NCI-H1417 (cell line): ENCODE data around the gene MRTO4.
"Not testable (repeated sequence)": the region's sequence is repeated elsewhere in the genome, so short reads cannot be mapped to it uniquely, and the experiment has no call there.

Experiments used
- DNase-seq, 3 experiments: peaks; one replicate each; lab custom pipeline; 2025; lab: John Stamatoyannopoulos, UW

MRTO4 gene

DNA sequence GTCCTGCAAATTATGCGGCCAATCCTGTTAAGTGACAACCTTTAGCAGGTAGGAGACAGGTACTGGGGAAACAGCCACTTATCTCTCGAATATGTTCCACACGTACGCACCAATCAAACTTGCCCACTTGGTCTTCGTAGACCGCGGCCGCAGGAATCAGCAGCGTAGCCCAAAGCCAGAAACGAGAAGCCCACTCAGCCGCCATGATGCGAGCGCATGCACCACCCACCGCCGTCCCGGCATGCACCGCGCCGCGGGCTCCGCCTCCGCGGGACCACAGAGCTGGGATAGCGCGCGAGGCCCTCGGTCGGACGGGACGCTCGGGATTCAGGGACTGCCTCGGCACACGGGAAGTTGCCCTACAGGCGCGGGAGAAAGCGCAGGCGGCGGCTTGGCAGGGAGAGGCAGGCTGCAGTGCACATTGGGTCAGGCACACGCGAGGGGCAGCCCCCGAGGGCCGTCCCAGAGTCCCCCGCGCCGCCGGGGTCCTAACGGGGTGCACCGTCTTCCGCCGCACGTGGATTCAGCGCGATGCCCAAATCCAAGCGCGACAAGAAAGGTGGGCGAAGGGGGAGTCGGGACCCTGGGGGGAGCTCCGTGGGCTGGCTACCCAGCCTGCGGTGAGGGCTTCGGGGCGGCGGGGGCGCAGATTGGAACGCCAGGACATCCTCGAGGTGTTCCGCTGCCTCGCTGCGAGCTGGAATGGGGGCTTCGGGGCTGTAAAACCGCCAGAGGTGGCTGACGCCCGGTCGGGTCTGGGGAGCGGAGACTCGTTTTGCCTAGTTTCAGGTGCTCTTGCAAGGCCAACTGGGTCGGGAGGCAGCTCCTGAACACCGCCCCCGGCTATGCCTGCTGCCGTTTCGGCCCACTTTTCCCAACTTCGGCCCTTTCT, at the start of gene MRTO4, which contains the start of gene EMC1:
Gene MRTO4, plus strand, starts transcription at position 501 of the 892 bp plus-strand sequence. Its CDS starts 31 bp downstream, at position 532.
Gene EMC1, minus strand, starts transcription at position 220 of the 892 bp plus-strand sequence. Its CDS starts 15 bp downstream, at position 205.
- peak; percentile 84 to 95 (median 93) for DNase-seq

DNA sequence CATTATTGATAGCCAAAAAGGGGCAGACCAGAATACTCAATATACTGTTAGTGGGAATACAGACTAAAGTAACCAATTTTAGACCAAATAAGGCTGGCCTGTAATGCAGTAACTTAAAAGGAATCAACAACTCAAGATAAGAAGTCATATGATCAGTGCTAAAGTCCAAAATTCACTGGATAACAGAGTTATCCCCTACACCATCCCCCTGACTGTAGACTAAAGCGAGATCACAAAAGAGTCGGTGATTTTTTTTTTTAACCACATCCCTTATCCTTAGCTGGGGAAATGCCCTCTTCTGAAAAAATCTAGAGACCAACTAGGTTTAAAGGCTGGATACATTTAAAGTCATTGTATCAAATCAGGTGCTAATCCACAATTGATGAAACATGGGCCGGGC, 49.2 kb upstream of the MRTO4 start:
- no peak for DNase-seq

DNA sequence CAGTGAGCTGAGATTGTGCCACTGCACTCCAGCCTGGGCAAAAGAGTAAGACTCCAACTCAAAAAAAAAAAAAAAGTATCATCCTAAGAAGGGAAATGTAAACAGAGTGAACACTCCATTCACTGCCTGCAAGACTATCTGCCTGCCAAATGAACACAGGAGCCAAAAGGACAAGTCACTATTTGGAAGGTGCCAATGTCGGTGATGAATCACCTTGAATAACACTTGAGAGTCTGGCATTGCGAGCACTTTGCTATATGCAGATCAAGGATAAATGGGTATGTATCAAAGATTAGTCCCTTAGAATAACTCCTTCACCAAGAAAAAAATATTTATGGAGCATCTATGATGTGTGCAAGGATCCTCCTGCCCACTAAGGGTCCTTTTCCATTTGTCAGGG, 48.2 kb upstream of the MRTO4 start:
- DNase-seq, result no peak

DNA sequence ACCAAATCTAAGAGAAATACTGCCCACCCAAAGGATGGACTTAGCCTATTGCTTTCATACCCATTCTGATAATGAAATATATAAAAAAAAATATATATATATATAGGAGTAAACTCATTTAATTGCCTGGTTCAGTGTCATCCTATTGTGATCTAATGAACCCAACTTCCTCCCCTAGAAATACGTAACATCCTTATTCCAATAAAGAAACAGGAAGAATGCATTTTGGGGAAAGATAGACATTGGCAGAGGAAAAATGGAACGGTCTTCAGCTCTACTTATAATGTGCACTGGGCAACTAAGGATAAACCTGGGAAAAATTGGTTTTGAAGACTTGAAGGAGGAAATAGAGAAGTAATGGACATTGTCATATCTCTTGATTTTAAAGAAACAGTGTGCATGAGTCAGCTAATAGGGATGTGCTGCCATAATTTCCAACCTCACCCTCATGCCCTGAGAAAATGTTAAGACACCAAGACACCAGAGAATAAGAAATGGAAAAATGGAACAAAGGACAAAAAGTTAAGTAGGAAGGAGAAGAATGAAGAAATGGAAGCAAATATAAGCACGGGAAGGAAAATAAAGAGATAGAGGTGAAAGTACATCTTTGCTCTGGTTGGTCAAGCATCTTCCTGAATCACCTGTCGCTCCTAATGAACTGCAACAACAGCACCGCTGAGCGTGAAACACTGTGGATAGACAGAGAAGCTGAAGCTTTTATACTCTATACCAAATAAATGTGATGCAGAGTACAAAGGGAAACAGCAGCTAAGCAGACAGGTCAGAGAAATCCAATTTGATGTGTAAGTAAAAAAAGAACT, 46.9 kb upstream of the MRTO4 start:
- no peak for DNase-seq

DNA sequence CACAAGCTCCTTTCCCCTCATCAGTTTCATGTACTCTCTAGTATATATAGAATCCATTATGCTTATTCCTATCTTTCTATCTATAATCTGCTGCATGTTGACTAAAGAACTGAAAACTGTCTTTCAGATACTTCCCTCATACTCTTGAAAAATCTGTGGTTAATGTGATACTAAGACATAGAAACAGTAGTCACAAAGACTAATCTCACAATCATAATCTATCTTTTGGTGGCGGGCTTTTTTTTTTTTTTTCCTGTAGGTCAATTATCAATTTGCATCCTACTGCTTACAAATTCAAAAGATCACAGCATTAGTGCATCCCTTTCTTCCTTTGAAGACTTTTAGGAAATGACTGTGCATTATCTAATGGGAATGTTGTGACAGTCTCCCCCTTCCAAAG, 46.2 kb upstream of the MRTO4 start:
- DNase-seq, result no peak

DNA sequence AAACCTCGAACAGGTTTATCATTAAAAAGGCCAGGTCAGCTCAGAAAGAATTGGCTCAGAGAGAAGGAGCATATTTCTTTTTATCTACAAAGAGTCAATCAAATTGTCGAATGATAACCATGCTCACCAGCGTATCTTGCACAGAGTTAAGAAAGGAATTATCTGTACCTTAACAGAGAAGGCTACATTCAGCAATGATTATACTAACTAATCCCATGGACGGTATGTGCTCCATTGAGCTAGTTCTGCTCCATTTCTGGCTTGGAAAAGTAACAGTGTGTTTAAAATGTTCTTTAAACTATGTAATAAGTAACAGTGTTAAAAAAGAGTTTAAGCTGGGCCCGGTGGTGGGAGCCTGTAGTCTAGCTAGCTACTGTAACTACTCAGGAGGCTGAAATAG, 45.8 kb upstream of the MRTO4 start:
- DNase-seq, result no peak

DNA sequence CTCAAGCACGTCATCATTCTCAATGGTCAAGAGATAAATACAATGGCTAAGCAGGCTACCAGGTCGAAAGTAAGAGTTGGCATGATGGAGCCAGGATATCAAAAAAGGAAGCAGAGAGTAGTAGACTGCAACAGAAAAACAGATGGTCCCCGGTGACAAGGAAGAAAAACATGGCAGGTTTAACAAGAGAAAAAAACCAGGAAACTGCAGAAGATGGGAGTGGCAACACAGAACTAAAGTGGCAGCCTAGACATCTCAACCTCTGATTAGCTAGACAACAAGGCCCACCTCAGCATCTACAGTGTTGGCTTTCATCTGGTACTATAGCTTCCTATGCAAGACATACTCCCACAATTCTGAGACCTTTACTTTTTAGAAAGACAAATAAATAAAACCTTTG, 44.7 kb upstream of the MRTO4 start:
- DNase-seq, result no peak

DNA sequence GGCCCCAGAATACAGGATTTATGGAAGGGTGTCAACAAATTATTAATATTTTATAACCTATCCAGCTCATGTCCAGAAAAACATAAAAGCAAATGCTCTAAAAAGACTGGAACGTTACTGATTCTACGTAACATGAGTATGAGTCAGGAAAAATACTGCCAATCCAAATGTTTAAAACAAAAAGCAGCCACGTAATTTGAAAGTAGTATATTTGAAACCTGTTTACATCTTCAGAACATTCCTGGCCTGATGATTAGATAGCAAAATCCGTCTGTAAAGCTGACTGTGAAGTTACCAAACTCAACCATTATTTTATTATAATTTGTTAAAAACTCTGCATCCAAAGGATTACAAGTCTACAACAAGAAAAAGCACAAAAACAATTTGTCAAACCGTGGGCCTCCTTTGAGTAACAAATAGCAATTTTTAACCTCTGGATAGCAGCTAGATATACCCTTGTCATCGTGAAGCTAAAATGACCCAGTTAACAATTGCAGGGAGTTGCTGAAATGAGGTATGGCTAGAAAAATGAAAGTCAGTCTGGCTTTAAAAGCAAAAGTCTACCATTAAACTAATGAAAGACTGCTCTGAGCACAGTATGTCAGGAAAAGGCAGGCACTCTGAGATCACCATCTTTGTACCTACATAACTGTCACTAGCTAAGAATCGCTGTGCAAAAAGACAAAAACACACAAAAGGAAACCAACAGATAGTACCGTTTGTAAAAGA, 42.7 kb upstream of the MRTO4 start:
- DNase-seq, result no peak

DNA sequence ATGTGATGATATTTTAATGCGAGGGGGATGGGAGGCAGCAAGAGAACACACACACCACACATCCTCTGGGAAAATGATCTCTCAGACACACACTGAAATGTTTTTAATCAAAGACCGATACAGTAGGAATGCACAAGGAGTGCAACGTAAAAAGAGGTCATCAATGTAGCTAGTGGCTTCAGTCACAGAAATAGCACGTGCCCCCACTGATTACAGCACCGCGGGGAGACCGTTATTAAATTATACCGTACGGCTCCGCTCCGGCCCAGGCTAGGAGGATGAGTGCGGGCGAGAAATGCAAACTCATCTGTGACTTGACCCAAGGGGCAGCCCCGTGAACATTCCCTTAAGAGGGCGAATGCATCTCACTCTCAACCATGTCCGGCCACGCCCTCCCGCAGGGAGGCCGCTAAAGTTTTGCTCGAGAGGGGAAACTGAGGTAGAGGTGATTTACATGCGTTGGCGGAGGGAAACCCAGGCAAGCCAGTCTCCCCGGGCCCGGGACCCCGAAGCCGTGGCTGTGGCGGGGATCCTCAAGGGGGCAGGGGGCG, 42.1 kb upstream of the MRTO4 start:
- peak in 1 of 3 experiments; percentile 65 for DNase-seq

DNA sequence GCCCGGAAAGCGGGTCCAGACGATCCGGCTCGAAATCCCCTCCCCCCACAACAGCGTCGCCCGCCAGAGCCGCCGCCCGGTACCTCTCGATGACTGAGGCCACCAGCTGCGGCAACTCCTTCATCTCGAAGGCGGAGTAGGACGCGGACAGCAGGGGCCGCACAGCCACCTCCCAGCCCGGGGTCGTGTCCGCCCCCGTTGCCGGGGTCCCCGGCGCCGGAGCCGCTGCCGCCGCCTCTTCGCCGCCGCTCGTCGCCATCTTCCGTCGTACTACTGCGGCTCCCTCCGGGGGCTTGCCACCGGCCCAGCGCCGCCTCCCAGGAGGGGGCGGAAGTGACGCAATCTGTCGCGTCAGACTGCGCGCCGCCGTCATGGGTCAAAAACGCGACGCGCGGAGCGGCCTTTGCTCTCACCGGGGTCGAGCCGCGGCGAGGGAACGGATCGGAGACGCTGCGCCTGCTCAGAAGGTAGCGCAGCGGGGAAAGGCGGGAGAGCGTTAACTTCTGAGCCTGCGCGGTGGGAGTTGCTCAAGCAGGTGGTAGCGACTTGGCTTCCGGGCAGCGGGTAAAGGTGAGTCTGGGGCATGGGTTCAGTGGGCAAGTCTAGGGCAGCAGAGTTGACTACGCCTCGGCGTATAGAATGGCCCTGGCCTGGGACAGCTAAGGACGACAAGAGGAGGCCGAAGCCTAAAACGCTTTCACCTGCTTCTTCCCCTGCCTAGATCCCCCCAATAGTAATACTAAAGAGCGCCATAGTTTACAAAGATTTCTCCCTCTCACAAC, 41.4 kb upstream of the MRTO4 start, which contains the start of gene UBR4:
Gene UBR4, minus strand, starts transcription at position 277 of the 782 bp plus-strand sequence. Its CDS starts 18 bp downstream, at position 259.
- peak; percentile 96 to 98 (median 98) for DNase-seq

DNA sequence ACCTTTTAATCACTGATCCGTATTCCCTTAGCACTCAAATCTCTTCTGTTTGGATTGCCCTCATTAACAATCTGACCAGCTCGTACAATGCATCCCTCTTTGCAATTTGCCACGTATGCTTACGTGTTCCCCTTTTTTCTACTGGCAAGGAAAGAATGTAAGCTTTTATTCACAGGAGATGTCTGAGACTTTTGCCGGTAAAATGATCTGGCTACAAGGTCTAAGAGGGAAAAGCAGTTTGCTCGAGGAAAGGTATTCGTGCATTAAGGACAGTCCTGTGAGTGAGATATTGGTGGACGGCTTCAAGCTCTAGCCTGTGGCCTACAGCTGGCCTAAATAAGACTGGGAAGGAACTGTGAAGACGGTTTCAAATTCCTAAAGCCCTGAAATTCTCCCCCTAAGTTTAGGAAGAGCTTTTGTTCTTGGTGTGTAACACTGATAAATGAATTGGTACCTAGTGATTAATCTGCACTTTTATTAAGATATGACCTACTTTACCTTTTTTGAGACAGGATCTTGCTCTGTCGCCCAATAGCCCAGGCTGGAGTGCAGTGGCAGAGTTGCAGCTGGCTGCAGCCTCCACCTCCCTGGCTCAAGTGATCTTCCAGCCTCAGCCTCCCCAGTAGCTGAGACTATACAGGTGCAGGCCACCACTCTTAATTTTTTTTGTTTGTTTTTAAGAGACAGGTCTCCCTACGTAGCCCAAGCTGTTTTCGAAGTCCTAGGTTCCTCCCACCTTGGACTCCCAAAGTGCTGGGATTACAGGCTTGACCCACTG, 40.6 kb upstream of the MRTO4 start:
- peak in 2 of 3 experiments; percentile 58 to 76 for DNase-seq

DNA sequence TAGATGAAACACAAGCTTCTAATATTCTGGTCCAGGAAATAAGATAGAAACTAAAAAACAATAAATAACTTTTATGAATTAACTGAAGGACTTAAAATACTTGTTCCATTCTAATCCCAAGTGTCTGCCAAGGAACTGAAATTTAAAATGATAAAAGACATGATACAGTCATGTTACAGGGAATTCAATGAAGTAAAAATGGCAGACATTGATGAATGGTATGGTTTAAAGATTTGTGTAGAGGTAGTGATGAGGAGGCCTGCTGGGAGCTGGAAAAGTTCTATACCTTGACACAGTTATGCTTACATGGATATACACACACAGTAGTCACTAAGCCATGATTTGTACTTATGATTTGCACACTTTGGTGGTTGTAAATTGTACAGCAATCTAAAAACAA, 39.4 kb upstream of the MRTO4 start:
- DNase-seq, result no peak

DNA sequence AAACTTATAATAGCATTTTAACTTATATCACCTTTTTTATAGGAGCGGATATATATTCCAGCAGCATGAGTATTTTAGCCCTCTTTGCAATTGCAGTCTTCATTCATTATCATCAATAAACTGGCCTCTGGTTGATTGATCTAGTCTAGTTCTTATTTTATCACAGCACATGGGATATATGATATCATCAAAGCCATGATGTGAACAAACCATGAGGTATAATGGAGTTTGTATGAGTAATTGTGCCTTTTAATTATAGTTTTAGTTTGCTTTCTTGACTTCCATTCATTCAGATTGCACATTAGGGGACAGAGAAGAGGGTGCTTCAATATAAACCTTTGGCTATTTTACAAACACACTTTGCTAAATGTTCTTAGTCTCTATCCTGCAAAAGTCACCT, 38.0 kb upstream of the MRTO4 start:
- DNase-seq, result no peak

DNA sequence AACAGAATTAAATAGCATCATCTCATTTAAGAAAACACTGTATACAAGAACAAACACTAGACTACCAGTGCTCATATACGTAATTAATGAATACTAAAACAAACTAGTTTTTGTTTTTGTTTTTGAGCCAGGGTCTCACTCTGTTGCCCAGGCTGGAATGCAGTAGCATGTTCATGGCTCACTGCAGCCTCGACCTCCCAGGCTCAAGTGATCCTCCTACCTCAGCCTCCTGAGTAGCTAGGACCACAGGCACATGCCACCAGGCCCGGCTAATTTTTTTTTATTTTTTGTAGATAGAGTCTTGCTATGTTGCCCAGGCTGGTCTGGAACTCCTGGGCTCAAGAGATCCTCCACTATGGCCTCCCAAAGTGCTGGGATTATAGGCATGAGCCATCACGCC, 35.0 kb upstream of the MRTO4 start:
- DNase-seq, result not testable (repeated sequence)

DNA sequence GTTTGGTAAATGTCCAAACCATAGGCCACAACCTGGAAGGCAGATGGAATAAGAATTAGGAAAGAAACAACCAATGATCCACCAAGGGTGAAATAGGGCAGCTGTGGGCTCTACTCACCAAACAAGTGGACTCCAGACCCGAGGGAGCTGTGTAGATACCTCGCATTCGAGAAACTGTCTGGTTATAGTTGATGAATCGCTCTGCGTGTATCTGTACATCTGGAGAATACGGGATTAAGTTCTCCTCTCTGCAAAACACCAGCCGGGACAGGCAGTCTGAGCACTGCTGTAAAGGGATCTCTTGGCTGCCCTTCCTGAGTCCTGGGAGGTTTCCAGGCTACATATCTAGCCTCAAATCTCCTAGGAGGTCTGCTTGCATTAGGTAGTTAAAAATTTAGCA, 32.2 kb upstream of the MRTO4 start:
- no peak for DNase-seq

DNA sequence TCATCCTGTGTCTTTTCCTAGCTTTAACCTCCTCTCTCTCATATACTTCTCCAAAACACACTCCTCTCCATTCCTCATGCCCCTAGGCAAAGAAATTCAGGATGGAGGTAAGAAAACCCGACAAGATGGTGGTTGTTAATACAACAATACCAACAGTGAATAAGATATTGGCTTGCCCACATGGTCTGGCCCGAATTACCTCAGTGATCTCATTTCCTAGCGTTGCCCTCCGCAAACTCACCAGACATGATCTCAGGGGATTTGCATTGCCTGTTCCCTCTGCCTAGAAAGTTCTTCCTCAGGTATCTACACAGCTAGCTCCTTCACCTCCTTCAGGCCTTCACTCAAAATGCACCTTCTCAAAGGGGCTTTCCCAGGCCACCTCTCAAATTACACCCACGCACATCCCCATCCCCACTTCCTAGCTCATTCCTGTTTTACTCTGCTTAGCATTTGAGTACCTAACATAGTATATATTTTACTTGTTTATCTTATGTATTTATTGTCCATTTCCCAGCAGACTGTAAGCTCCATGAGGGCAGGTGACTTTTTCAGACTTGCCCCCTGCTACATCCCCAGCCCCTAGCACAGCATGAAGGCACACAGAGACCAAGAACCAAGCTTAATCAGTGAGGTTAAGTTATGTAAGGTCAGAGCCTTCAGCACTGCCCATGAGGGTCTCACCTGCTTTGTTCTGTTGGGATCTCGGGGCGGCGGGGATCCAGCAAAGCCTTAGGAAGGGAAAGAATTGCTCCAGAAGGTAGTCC, 31.3 kb upstream of the MRTO4 start:
- DNase-seq, result no peak

DNA sequence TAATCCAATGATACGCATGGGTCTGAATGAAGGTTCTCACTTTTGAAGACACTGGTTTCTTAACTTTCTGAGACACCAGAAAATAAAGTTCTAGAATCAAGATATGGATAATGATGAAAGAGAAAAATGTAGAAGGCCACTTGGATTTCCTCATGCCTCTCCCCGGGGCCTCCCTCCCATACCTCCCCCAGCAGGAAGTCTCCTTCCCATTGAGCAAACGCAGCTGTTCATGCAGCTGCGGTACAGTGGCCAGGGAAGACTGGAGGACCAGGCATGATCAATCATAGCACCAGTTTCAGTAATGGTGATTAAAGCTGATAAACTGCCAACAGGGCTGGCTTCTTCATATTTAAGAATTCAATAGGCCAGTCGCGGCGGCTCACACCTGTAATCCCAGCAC, 30.6 kb upstream of the MRTO4 start:
- peak in 2 of 3 experiments; percentile 4 to 55 for DNase-seq

DNA sequence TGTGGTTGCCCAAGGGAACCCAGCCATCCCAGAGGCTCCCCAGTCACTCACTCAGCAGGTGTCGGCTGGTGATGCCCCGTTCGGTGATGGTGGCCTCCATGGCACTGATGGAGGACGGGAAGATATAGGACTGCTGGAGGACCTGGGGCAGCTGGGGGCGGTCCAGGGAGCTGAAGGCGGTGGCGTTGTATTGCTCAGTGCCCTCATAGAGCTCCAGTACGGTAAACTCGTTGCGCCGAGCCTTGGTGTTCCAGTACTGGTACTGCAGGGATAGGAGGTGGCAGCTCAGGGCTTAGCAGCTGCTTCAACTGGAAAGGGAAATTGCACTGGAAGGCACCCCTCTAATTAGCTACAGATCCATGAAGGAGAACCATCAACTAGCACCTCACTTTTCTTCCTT, 29.0 kb upstream of the MRTO4 start:
- no peak for DNase-seq
